ENCODE results near the gene NDUFAF8.

NDUFAF8 gene

GRCh38 chr17:81286491-81287145 lies 47.5 kb downstream of the NDUFAF8 start:
- Histone ChIP-seq H3K4me1 (ENCODE audit: control extremely low read depth in 1 of 4, control insufficient read depth in 4 of 4, insufficient read depth in 4 of 4, low read length in 3 of 4) (peaks cover 0 to 61% (median 33%) of the 10 kb centered on the region in 4 experiments), H3K27ac (ENCODE audit: insufficient read depth in 1 of 2, low read depth in 1 of 2, low read length in 2 of 2, poor library complexity in 1 of 2, severe bottlenecking in 2 of 2) (no peak overlapping the region), H3K9me3 (ENCODE audit: control extremely low read depth in 1 of 5, control insufficient read depth in 4 of 5, insufficient read depth in 2 of 5, low read depth in 1 of 5, low read length in 4 of 5) (no peaks in the 10 kb centered on the region), H3K27me3 (replicated peaks in 2 of 5; ENCODE audit: control insufficient read depth in 4 of 5, insufficient read depth in 5 of 5, low read length in 4 of 5) (no peaks in the 10 kb centered on the region), H3K4me3 (ENCODE audit: control insufficient read depth in 1 of 7, extremely low read depth in 1 of 7, insufficient read depth in 4 of 7, low read depth in 2 of 7, low read length in 6 of 7) (peak overlapping the region in 2 of 7 experiments; percentile 19 to 59), H3K36me3 (ENCODE audit: control insufficient read depth in 4 of 4, insufficient read depth in 4 of 4, low read length in 3 of 4) (peaks cover 0 to 53% (median 41%) of the 10 kb centered on the region in 4 experiments)
- ChIA-PET CTCF (interaction anchor here (0.7 to 1.3 kb wide), 5 partner anchors 9 to 316 kb away, joined by 3 read pairs; no protein-coding TSS in a partner anchor), POLR2A (no interaction called here)
- WGBS (ENCODE audit: insufficient coverage), result 97% methylated on average over 18 of the region's 23 CpGs
- DNase-seq, result no peak

GRCh38 chr17:81287152-81287551 lies 48.0 kb downstream of the NDUFAF8 start:
- Histone ChIP-seq H3K4me1 (ENCODE audit: control extremely low read depth in 1 of 4, control insufficient read depth in 4 of 4, insufficient read depth in 4 of 4, low read length in 3 of 4) (peaks cover 0 to 63% (median 34%) of the 10 kb centered on the region in 4 experiments), H3K27me3 (replicated peaks in 2 of 5; ENCODE audit: control insufficient read depth in 4 of 5, insufficient read depth in 5 of 5, low read length in 4 of 5) (no peaks in the 10 kb centered on the region), H3K4me3 (ENCODE audit: control insufficient read depth in 1 of 7, extremely low read depth in 1 of 7, insufficient read depth in 4 of 7, low read depth in 2 of 7, low read length in 6 of 7) (peak overlapping the region in 1 of 7 experiments; percentile 17), H3K9me3 (ENCODE audit: control extremely low read depth in 1 of 5, control insufficient read depth in 4 of 5, insufficient read depth in 2 of 5, low read depth in 1 of 5, low read length in 4 of 5) (no peaks in the 10 kb centered on the region), H3K27ac (ENCODE audit: insufficient read depth in 1 of 2, low read depth in 1 of 2, low read length in 2 of 2, poor library complexity in 1 of 2, severe bottlenecking in 2 of 2) (no peak overlapping the region), H3K36me3 (ENCODE audit: control insufficient read depth in 4 of 4, insufficient read depth in 4 of 4, low read length in 3 of 4) (peaks cover 0 to 48% (median 36%) of the 10 kb centered on the region in 4 experiments)
- WGBS (ENCODE audit: insufficient coverage), result 96% methylated on average over 20 of the region's 21 CpGs
- ChIA-PET POLR2A (no interaction called here), CTCF (interaction anchor here (0.8 to 1.3 kb wide), 5 partner anchors 30 to 197 kb away, joined by 3 read pairs; no protein-coding TSS in a partner anchor)
- no peak for DNase-seq

GRCh38 chr17:81287741-81288430 lies 48.8 kb downstream of the NDUFAF8 start:
- Histone ChIP-seq H3K9me3 (ENCODE audit: control extremely low read depth in 1 of 5, control insufficient read depth in 4 of 5, insufficient read depth in 2 of 5, low read depth in 1 of 5, low read length in 4 of 5) (no peaks in the 10 kb centered on the region), H3K4me1 (ENCODE audit: control extremely low read depth in 1 of 4, control insufficient read depth in 4 of 4, insufficient read depth in 4 of 4, low read length in 3 of 4) (peaks cover 0 to 66% (median 36%) of the 10 kb centered on the region in 4 experiments), H3K36me3 (ENCODE audit: control insufficient read depth in 4 of 4, insufficient read depth in 4 of 4, low read length in 3 of 4) (peaks cover 0 to 40% (median 29%) of the 10 kb centered on the region in 4 experiments), H3K4me3 (ENCODE audit: control insufficient read depth in 1 of 7, extremely low read depth in 1 of 7, insufficient read depth in 4 of 7, low read depth in 2 of 7, low read length in 6 of 7) (peak overlapping the region in 1 of 7 experiments; percentile 17), H3K27ac (ENCODE audit: insufficient read depth in 1 of 2, low read depth in 1 of 2, low read length in 2 of 2, poor library complexity in 1 of 2, severe bottlenecking in 2 of 2) (no peak overlapping the region), H3K27me3 (replicated peaks in 2 of 5; ENCODE audit: control insufficient read depth in 4 of 5, insufficient read depth in 5 of 5, low read length in 4 of 5) (no peaks in the 10 kb centered on the region)
- CTCF ChIA-PET, result interaction anchor here (0.8 to 1.3 kb wide), 4 partner anchors 31 to 197 kb away, joined by 3 read pairs; no protein-coding TSS in a partner anchor
- 91% methylated on average over 12 of the region's 16 CpGs for WGBS (ENCODE audit: insufficient coverage)
- peak in 1 of 3 donors; percentile 21 for DNase-seq
- POLR2A ChIA-PET, result interaction anchor here (0.6 kb wide), 1 partner anchor 211 kb away, joined by 3 read pairs; no protein-coding TSS in a partner anchor

GRCh38 chr17:81288715-81289114 lies 49.6 kb downstream of the NDUFAF8 start:
- H3K36me3 ChIP-seq (ENCODE audit: control insufficient read depth in 4 of 4, insufficient read depth in 4 of 4, low read length in 3 of 4), result peaks cover 0 to 36% (median 23%) of the 10 kb centered on the region in 4 experiments
- CTCF ChIA-PET, result no interaction called here

GRCh38 chr17:81289627-81290026 lies 50.5 kb downstream of the NDUFAF8 start:
- POLR2A ChIA-PET, result no interaction called here
- H3K27me3 ChIP-seq (replicated peaks in 2 of 5; ENCODE audit: control insufficient read depth in 4 of 5, insufficient read depth in 5 of 5, low read length in 4 of 5), result no peaks in the 10 kb centered on the region
- CTCF ChIA-PET, result interaction anchor here (1.4 to 3.9 kb wide), 2 partner anchors 195 to 277 kb away, joined by 3 to 19 read pairs; no protein-coding TSS in a partner anchor
- H3K36me3 ChIP-seq (ENCODE audit: control insufficient read depth in 4 of 4, insufficient read depth in 4 of 4, low read length in 3 of 4), result peaks cover 0 to 36% (median 23%) of the 10 kb centered on the region in 4 experiments
- no peak overlapping the region for H3K4me3 ChIP-seq (ENCODE audit: control insufficient read depth in 1 of 7, extremely low read depth in 1 of 7, insufficient read depth in 4 of 7, low read depth in 2 of 7, low read length in 6 of 7)
- no peaks in the 10 kb centered on the region for H3K9me3 ChIP-seq (ENCODE audit: control extremely low read depth in 1 of 5, control insufficient read depth in 4 of 5, insufficient read depth in 2 of 5, low read depth in 1 of 5, low read length in 4 of 5)
- peaks cover 0 to 75% (median 39%) of the 10 kb centered on the region in 4 experiments for H3K4me1 ChIP-seq (ENCODE audit: control extremely low read depth in 1 of 4, control insufficient read depth in 4 of 4, insufficient read depth in 4 of 4, low read length in 3 of 4)
- DNase-seq, result no peak
- WGBS (ENCODE audit: insufficient coverage), result 97% methylated on average over 18 of the region's 21 CpGs
- no peak overlapping the region for H3K27ac ChIP-seq (ENCODE audit: insufficient read depth in 1 of 2, low read depth in 1 of 2, low read length in 2 of 2, poor library complexity in 1 of 2, severe bottlenecking in 2 of 2)

More at GRCh38 chr17:81288715-81289114, 49.6 kb downstream of the NDUFAF8 start:
- H3K4me1 ChIP-seq (ENCODE audit: control extremely low read depth in 1 of 4, control insufficient read depth in 4 of 4, insufficient read depth in 4 of 4, low read length in 3 of 4), result peaks cover 0 to 72% (median 37%) of the 10 kb centered on the region in 4 experiments
- POLR2A ChIA-PET, result interaction anchor here (0.6 kb wide), 1 partner anchor 210 kb away, joined by 3 read pairs; no protein-coding TSS in a partner anchor
- H3K4me3 ChIP-seq (ENCODE audit: control insufficient read depth in 1 of 7, extremely low read depth in 1 of 7, insufficient read depth in 4 of 7, low read depth in 2 of 7, low read length in 6 of 7), result no peak overlapping the region
- no peak overlapping the region for H3K27ac ChIP-seq (ENCODE audit: insufficient read depth in 1 of 2, low read depth in 1 of 2, low read length in 2 of 2, poor library complexity in 1 of 2, severe bottlenecking in 2 of 2)
- WGBS (ENCODE audit: insufficient coverage), result 94% methylated on average over 7 of the region's 8 CpGs
- DNase-seq, result no peak
- no peaks in the 10 kb centered on the region for H3K9me3 ChIP-seq (ENCODE audit: control extremely low read depth in 1 of 5, control insufficient read depth in 4 of 5, insufficient read depth in 2 of 5, low read depth in 1 of 5, low read length in 4 of 5)
- H3K27me3 ChIP-seq (replicated peaks in 2 of 5; ENCODE audit: control insufficient read depth in 4 of 5, insufficient read depth in 5 of 5, low read length in 4 of 5), result no peaks in the 10 kb centered on the region

- WGBS (ENCODE audit: insufficient coverage), result 98% methylated on average over 5 of the region's 5 CpGs
- Histone ChIP-seq H3K27me3 (replicated peaks in 2 of 5; ENCODE audit: control insufficient read depth in 4 of 5, insufficient read depth in 5 of 5, low read length in 4 of 5) (no peaks in the 10 kb centered on the region), H3K4me3 (ENCODE audit: control insufficient read depth in 1 of 7, extremely low read depth in 1 of 7, insufficient read depth in 4 of 7, low read depth in 2 of 7, low read length in 6 of 7) (no peak overlapping the region), H3K27ac (ENCODE audit: insufficient read depth in 1 of 2, low read depth in 1 of 2, low read length in 2 of 2, poor library complexity in 1 of 2, severe bottlenecking in 2 of 2) (no peak overlapping the region), H3K9me3 (ENCODE audit: control extremely low read depth in 1 of 5, control insufficient read depth in 4 of 5, insufficient read depth in 2 of 5, low read depth in 1 of 5, low read length in 4 of 5) (no peaks in the 10 kb centered on the region), H3K36me3 (ENCODE audit: control insufficient read depth in 4 of 4, insufficient read depth in 4 of 4, low read length in 3 of 4) (peaks cover 0 to 36% (median 23%) of the 10 kb centered on the region in 4 experiments), H3K4me1 (ENCODE audit: control extremely low read depth in 1 of 4, control insufficient read depth in 4 of 4, insufficient read depth in 4 of 4, low read length in 3 of 4) (peaks cover 0 to 69% (median 34%) of the 10 kb centered on the region in 4 experiments)
- no peak for DNase-seq
- CTCF ChIA-PET, result interaction anchor here (1.0 to 3.9 kb wide), 5 partner anchors 26 to 277 kb away, joined by 3 to 19 read pairs (median 3); no protein-coding TSS in a partner anchor
- POLR2A ChIA-PET, result no interaction called here
Measured at GRCh38 chr17:81290230-81290629, 51.1 kb downstream of the NDUFAF8 start.
